Activated T-helper 2 cell treated with anti-CD3 and anti-CD28 coated beads, Interferon-gamma antibody, Interleukin-2, Interleukin-4, amounts not matched to agents 10 μg/mL and 5 μg/mL and 100 μg/mL, durations not matched to agents 14 hours and 24 hours and 36 hours (primary cell): ENCODE measurements around the gene PAK2. TPM values are rescaled to one million over a fixed set of nuclear protein-coding genes. Genes with fewer than 3 reads are reported as not detected.

Experiments used
- DNase-seq: peaks from one replicate; pipeline ENCODE4 v3.0.0; 2021; ENCODE audit warnings: low spot score
- H3K27ac Mint-ChIP-seq: one replicate; pipeline ENCODE4 v1.8.0; 2021; ENCODE audit warnings: mixed read lengths
- H3K27me3 Mint-ChIP-seq: one replicate; pipeline ENCODE4 v1.8.0; 2021; ENCODE audit warnings: low read depth, mixed read lengths
- H3K36me3 Mint-ChIP-seq: one replicate; pipeline ENCODE4 v1.8.0; 2021; ENCODE audit warnings: low read depth, mixed read lengths
- H3K4me1 Mint-ChIP-seq: one replicate; pipeline ENCODE4 v1.8.0; 2021; ENCODE audit warnings: low read depth, mixed read lengths
- H3K4me3 Mint-ChIP-seq: one replicate; pipeline ENCODE4 v1.8.0; 2021; ENCODE audit warnings: low read depth, mild to moderate bottlenecking, moderate library complexity, mixed read lengths
- H3K9me3 Mint-ChIP-seq: one replicate; pipeline ENCODE4 v1.8.0; 2021; ENCODE audit warnings: mixed read lengths
- intact Hi-C: fragments of 100-400 bp; cut with micrococcal nuclease; formaldehyde crosslinking; loops from one replicate; pipeline ENCODE4 v1.15.1; 2023
- total RNA-seq: library from RNA; stranded (reverse); gene quantifications from 2 replicates; pipeline ENCODE4 v1.2.3, GENCODE V29; 2022

Gene PAK2
- total RNA-seq, 1 donor from 2014 or later, result 103 TPM

DNA sequence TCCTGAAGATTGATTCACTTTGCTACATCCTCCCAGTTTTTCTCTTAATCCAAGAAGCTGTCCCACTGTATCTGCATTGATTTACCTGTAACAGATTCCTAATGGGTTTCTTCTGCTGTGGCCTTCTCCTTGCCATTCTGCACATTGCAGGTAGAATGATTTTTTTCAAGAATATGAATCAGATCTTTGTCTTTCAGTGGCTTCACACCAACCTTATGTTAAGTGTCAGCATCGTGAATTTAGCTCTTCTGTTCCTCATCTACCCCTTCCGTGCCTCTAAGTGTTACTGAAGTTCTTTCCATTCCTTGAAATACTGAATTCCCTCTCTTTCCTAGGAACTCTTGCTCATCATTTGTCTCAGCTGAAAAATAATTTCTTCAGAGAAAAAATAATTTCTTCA, 135.6 kb downstream of the PAK2 start:
- Mint-ChIP-seq H3K27me3 (no peaks in the 10 kb centered on the region), H3K4me3 (no peak overlapping the region), H3K9me3 (no peaks in the 10 kb centered on the region), H3K36me3 (peaks cover 10% of the 10 kb centered on the region), H3K4me1 (peaks cover 25% of the 10 kb centered on the region), H3K27ac (no peak overlapping the region)
- intact Hi-C loops, result no loop called here
- DNase-seq, result no peak

Other genes with a start within 250 kb of the PAK2 start
- gene RNF168, start 236.1 kb upstream of the PAK2 start, total RNA-seq, result 36.3 and 37.2 TPM in 2 replicates
- not detected in 2 replicates for gene SMCO1, start 224.5 kb upstream of the PAK2 start, total RNA-seq
- 16.5 and 17.4 TPM in 2 replicates for gene WDR53, start 171.3 kb upstream of the PAK2 start, total RNA-seq
- gene FBXO45, start 171.2 kb upstream of the PAK2 start, total RNA-seq, result 22.4 and 23.0 TPM in 2 replicates
- 51.4 and 53.2 TPM in 2 replicates for gene NRROS, start 100.2 kb upstream of the PAK2 start, total RNA-seq
- 3.7 and 4.5 TPM in 2 replicates for gene CEP19, start 27.6 kb upstream of the PAK2 start, total RNA-seq
- gene PIGX, start 27.5 kb upstream of the PAK2 start, total RNA-seq, result 65.7 and 70.8 TPM in 2 replicates
- gene SENP5, start 128.1 kb downstream of the PAK2 start, total RNA-seq, result 43.9 and 46.9 TPM in 2 replicates
- gene NCBP2, start 202.7 kb downstream of the PAK2 start, total RNA-seq, result 82.2 and 83.9 TPM in 2 replicates
- gene PIGZ, start 229.0 kb downstream of the PAK2 start, total RNA-seq, result 2.1 and 2.4 TPM in 2 replicates